ENCODE data around the gene NEDD1. TPM values are rescaled to one million over a fixed set of nuclear protein-coding genes. Genes with fewer than 3 reads are reported as not detected.

Gene NEDD1
- total RNA-seq, 3 donors from 2014 or later (not counting 1 experiment from before 2014, with no cell fraction given), result 26.4 to 30.6 (median 29.2) TPM

DNA sequence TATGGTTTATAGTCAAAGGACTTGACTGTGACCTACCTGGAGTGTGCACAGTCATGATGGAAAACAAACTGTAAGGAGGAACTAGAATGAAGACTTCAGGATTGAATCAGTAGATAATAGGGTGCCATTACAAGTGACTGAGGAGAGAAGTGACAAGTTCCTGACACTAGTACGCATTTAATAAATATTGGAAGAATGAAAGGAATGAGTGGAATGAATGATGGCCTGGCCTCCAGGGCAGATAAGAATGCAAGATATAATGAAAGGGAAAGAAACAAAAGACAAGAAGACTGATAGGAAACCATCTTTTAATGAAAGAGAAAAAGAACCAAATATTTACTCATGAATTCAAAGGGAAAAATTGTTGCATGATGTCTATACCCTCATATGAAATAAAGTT is 44.7 kb upstream of the NEDD1 start:
- DNase-seq (no peak), ATAC-seq (no peak)
- Mint-ChIP-seq H3K4me1 (no peaks in the 10 kb centered on the region), H3K27me3 (ENCODE audit: low read depth in 2 of 2) (peaks cover 10 to 12% of the 10 kb centered on the region in 2 donors), H3K9me3 (no peaks in the 10 kb centered on the region), H3K36me3 (no peaks in the 10 kb centered on the region), H3K4me3 (no peak overlapping the region), H3K27ac (no peak overlapping the region)
- H3K36me3 ChIP-seq (ENCODE audit: control insufficient read depth, insufficient read depth, low read length), result no peaks in the 10 kb centered on the region
- TF ChIP-seq, protein P1, sequence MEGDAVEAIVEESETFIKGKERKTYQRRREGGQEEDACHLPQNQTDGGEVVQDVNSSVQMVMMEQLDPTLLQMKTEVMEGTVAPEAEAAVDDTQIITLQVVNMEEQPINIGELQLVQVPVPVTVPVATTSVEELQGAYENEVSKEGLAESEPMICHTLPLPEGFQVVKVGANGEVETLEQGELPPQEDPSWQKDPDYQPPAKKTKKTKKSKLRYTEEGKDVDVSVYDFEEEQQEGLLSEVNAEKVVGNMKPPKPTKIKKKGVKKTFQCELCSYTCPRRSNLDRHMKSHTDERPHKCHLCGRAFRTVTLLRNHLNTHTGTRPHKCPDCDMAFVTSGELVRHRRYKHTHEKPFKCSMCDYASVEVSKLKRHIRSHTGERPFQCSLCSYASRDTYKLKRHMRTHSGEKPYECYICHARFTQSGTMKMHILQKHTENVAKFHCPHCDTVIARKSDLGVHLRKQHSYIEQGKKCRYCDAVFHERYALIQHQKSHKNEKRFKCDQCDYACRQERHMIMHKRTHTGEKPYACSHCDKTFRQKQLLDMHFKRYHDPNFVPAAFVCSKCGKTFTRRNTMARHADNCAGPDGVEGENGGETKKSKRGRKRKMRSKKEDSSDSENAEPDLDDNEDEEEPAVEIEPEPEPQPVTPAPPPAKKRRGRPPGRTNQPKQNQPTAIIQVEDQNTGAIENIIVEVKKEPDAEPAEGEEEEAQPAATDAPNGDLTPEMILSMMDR (IDR thresholded peaks at IDR 0.05), result no peak
- intact Hi-C loops (cut with micrococcal nuclease), result no loop called here
- H3K27me3 ChIP-seq (ENCODE audit: control insufficient read depth, insufficient read depth, low read length), result peaks cover 3% of the 10 kb centered on the region
- no peaks in the 10 kb centered on the region for H3K9me3 ChIP-seq (ENCODE audit: control insufficient read depth, insufficient read depth, low read length)
- WGBS (ENCODE audit: insufficient coverage), result 94% methylated on average over 1 of the region's 1 CpG
- H3K27ac ChIP-seq (ENCODE audit: low read length), result no peak overlapping the region
- H3K4me3 ChIP-seq (ENCODE audit: low read length), result no peak overlapping the region
- H3K4me1 ChIP-seq (ENCODE audit: control insufficient read depth, insufficient read depth, low read length), result no peaks in the 10 kb centered on the region

DNA sequence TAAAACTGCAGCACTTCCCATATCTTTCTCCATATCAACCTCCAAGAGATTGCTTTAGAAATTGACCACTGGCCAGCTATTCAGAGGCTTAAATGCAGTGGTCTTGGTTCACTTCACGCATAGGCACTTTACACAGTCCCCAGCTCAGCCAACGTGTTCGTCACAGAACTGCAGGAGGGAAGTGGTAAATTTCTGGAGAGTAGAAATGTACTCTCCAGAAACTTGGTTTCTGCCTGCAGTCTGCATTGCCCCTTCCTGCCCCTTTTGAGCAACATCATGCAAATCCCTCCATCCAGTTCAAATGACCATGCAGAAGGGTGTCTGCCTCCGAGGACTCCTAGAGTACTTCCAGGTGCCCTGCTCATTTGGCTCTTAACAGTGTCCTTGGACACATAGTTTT is 42.7 kb upstream of the NEDD1 start:
- intact Hi-C loops (cut with micrococcal nuclease), result no loop called here
- WGBS (ENCODE audit: insufficient coverage), result 16% methylated on average over 4 of the region's 4 CpGs
- DNase-seq (no peak), ATAC-seq (no peak)
- TF ChIP-seq, protein P1 (IDR thresholded peaks at IDR 0.05), result no peak
- Mint-ChIP-seq H3K27me3 (ENCODE audit: low read depth in 2 of 2) (peaks cover 13 to 28% of the 10 kb centered on the region in 2 donors), H3K36me3 (no peaks in the 10 kb centered on the region), H3K4me1 (no peaks in the 10 kb centered on the region), H3K9me3 (no peaks in the 10 kb centered on the region), H3K27ac (no peak overlapping the region), H3K4me3 (no peak overlapping the region)
- Histone ChIP-seq H3K27ac (ENCODE audit: low read length) (no peak overlapping the region), H3K9me3 (ENCODE audit: control insufficient read depth, insufficient read depth, low read length) (no peaks in the 10 kb centered on the region), H3K36me3 (ENCODE audit: control insufficient read depth, insufficient read depth, low read length) (no peaks in the 10 kb centered on the region), H3K27me3 (ENCODE audit: control insufficient read depth, insufficient read depth, low read length) (peaks cover 5% of the 10 kb centered on the region), H3K4me3 (ENCODE audit: low read length) (no peak overlapping the region), H3K4me1 (ENCODE audit: control insufficient read depth, insufficient read depth, low read length) (no peaks in the 10 kb centered on the region)

DNA sequence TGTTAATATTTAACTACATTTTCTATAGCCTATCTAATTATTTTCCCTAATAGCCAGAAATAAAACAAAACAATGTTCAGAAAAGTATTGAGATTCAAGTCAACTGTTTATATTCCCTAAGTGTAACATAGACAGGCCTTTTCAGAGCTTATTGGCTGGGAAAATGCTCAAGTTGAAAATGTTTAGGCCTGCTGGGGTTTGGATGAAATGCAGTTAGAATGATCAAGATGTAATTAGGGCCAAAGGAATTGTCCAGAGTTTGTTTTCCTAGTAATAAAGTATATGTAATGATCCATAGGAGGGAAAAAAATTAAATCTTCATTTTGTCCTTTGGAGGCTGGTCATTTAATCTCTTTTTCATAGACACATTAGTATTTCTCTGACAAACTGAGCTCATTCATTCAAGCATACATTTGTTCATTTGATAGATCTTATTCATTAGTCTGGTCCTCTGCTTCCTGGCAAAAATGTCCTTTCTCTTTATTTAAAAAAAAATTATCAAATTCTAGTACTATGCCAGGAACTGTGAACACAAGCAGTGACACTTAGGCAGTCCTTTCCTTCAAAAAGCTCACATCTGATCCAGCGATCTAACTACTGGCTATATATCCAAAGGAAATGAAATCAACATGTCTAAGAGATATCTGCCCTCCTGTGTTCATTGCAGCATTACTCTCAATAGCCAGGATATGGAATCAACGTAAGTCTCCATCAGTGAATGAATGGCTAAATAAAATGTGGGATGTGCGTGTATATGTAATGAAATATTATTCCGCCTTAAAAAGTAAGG is 40.1 kb upstream of the NEDD1 start:
- Histone ChIP-seq H3K9me3 (ENCODE audit: control insufficient read depth, insufficient read depth, low read length) (no peaks in the 10 kb centered on the region), H3K4me1 (ENCODE audit: control insufficient read depth, insufficient read depth, low read length) (no peaks in the 10 kb centered on the region), H3K4me3 (ENCODE audit: low read length) (no peak overlapping the region), H3K27ac (ENCODE audit: low read length) (no peak overlapping the region), H3K36me3 (ENCODE audit: control insufficient read depth, insufficient read depth, low read length) (no peaks in the 10 kb centered on the region), H3K27me3 (ENCODE audit: control insufficient read depth, insufficient read depth, low read length) (peaks cover 5% of the 10 kb centered on the region)
- TF ChIP-seq, protein P1 (IDR thresholded peaks at IDR 0.05), result no peak
- ATAC-seq (no peak), DNase-seq (no peak)
- Mint-ChIP-seq H3K27ac (no peak overlapping the region), H3K4me1 (no peaks in the 10 kb centered on the region), H3K36me3 (no peaks in the 10 kb centered on the region), H3K27me3 (ENCODE audit: low read depth in 2 of 2) (peaks cover 13 to 30% of the 10 kb centered on the region in 2 donors), H3K4me3 (no peak overlapping the region), H3K9me3 (no peaks in the 10 kb centered on the region)
- intact Hi-C loops (cut with micrococcal nuclease), result no loop called here
- WGBS (ENCODE audit: insufficient coverage), result 97% methylated on average over 4 of the region's 4 CpGs

DNA sequence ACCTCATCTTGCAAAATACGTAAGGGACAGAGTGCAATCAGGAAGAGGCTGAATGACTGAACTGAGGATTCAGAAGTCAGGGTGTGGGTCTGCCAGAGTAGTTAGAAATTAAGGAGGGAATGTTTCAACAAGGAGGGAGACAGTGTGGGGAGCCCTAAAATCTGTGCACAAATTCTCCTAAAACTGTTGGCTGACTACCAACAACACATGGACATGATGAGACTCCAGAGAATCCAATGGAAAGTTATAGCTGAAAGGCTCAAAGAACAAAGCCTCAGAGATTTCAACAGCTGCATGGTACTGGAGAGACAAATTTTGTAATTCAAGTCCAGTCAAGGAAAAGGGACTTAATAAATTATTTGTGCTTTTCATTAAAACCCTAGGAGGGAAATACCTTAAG is 36.1 kb upstream of the NEDD1 start:
- peaks cover 17 to 36% of the 10 kb centered on the region in 2 donors for H3K27me3 Mint-ChIP-seq (ENCODE audit: low read depth in 2 of 2)
- H3K9me3 Mint-ChIP-seq, result no peaks in the 10 kb centered on the region
- 100% methylated on average over 1 of the region's 1 CpG for WGBS (ENCODE audit: insufficient coverage)
- H3K4me3 ChIP-seq (ENCODE audit: low read length), result no peak overlapping the region
- no peaks in the 10 kb centered on the region for H3K36me3 Mint-ChIP-seq
- H3K4me1 ChIP-seq (ENCODE audit: control insufficient read depth, insufficient read depth, low read length), result no peaks in the 10 kb centered on the region
- TF ChIP-seq, protein P1 (IDR thresholded peaks at IDR 0.05), result no peak
- no peaks in the 10 kb centered on the region for H3K9me3 ChIP-seq (ENCODE audit: control insufficient read depth, insufficient read depth, low read length)
- H3K36me3 ChIP-seq (ENCODE audit: control insufficient read depth, insufficient read depth, low read length), result no peaks in the 10 kb centered on the region
- no peak for ATAC-seq
- H3K27ac Mint-ChIP-seq, result no peak overlapping the region
- no peak overlapping the region for H3K27ac ChIP-seq (ENCODE audit: low read length)
- peaks cover 2% of the 10 kb centered on the region for H3K27me3 ChIP-seq (ENCODE audit: control insufficient read depth, insufficient read depth, low read length)
- intact Hi-C loops (cut with micrococcal nuclease), result no loop called here
- no peaks in the 10 kb centered on the region for H3K4me1 Mint-ChIP-seq
- DNase-seq, result no peak
- H3K4me3 Mint-ChIP-seq, result no peak overlapping the region

All from natural killer cell (primary cell).